Mucosa of descending colon (tissue), 3 donors: ENCODE measurements around the gene ASCL2. TPM values are rescaled to one million over a fixed set of nuclear protein-coding genes. Genes with fewer than 3 reads are reported as not detected.

Source experiments
- ATAC-seq: fragments of 200-7000 bp; cut with Tn5 transposase; one replicate; pipeline ENCODE4 v1.9.1; 2020; ENCODE audit warnings: mild to moderate bottlenecking, moderate library complexity
- DNase-seq, 3 donors: peaks; one replicate each; pipeline ENCODE4 v3.0.0-alpha.2; 2020
- H3K36me3 ChIP-seq: fragments of 200-600 bp; one replicate; pipeline ENCODE4 v1.8.0; 2021; ENCODE audit warnings: low read depth, mild to moderate bottlenecking
- H3K4me1 ChIP-seq: fragments of 200-600 bp; one replicate; pipeline ENCODE4 v1.8.0; 2021; ENCODE audit warnings: low read depth, mild to moderate bottlenecking
- H3K4me3 ChIP-seq: fragments of 200-600 bp; one replicate; pipeline ENCODE4 v1.8.0; 2021; ENCODE audit warnings: mild to moderate bottlenecking
- H3K9me3 ChIP-seq: fragments of 200-600 bp; one replicate; pipeline ENCODE4 v1.8.0; 2021; ENCODE audit warnings: mild to moderate bottlenecking
- CTCF ChIP-seq: fragments of 200-600 bp; IDR thresholded peaks from one replicate; pipeline ENCODE4 v1.8.0; 2022; ENCODE audit warnings: antibody characterized with exemption, mild to moderate bottlenecking
- intact Hi-C, 2 donors: fragments of 100-400 bp; cut with DNase I in 1 of 2; cut with micrococcal nuclease in 1 of 2; formaldehyde crosslinking; loops; one replicate each; pipeline versions ENCODE4 v1.11.0 to v1.11.1; 2022; cut with DNase I, micrococcal nuclease
- total RNA-seq, 3 donors: library from RNA; stranded (reverse); fragmentation: NEBNext Ultra II Directional in 2 of 3; extraction: Animal tissue kit (Norgen Biotek cat#: 25700) in 2 of 3; gene quantifications; one replicate each; pipeline versions ENCODE4 v1.2.1 to v1.2.4, GENCODE V29; 2021 to 2023
- donor health status: DM: no; HTN: no; CAD: no; lungs with moderate emphysema.
- donor health status: DM: no; HTN: no; CAD: no.
- donor health status: DM: no; HTN: yes; CAD: no.

Gene ASCL2
- total RNA-seq, 3 donors from 2014 or later: 2.6 to 8.4 (median 8.1) TPM

GRCh38 chr11:2273771-2274170, 3.4 kb upstream of the ASCL2 start:
- peak in 1 of 3 donors; percentile 0 for DNase-seq
- Histone ChIP-seq H3K9me3 (no peaks in the 10 kb centered on the region), H3K36me3 (no peaks in the 10 kb centered on the region), H3K4me1 (peaks cover 24% of the 10 kb centered on the region), H3K4me3 (no peak overlapping the region)
- intact Hi-C loops: no loop called here
- TF ChIP-seq CTCF: no peak
- no peak for ATAC-seq

- DNase-seq (peak in 1 of 3 donors; percentile 0), ATAC-seq (no peak)
- TF ChIP-seq CTCF: no peak
- no peaks in the 10 kb centered on the region for H3K9me3 ChIP-seq
- H3K4me1 ChIP-seq: peaks cover 28% of the 10 kb centered on the region
- H3K36me3 ChIP-seq: no peaks in the 10 kb centered on the region
- intact Hi-C loops: no loop called here
- H3K4me3 ChIP-seq: no peak overlapping the region
Measured at GRCh38 chr11:2273311-2273710, 2.9 kb upstream of the ASCL2 start.

- Histone ChIP-seq H3K4me1 (peaks cover 32% of the 10 kb centered on the region), H3K9me3 (no peaks in the 10 kb centered on the region), H3K4me3 (no peak overlapping the region), H3K36me3 (no peaks in the 10 kb centered on the region)
- DNase-seq: peak in 1 of 3 donors; percentile 5
- ATAC-seq: no peak
- intact Hi-C loops: no loop called here
- TF ChIP-seq CTCF: no peak
Measured at GRCh38 chr11:2272946-2273280, 2.5 kb upstream of the ASCL2 start.

GRCh38 chr11:2272228-2272945, 2.0 kb upstream of the ASCL2 start:
- no peak for ATAC-seq
- peaks cover 32% of the 10 kb centered on the region for H3K4me1 ChIP-seq
- no peaks in the 10 kb centered on the region for H3K9me3 ChIP-seq
- intact Hi-C loops: no loop called here
- no peaks in the 10 kb centered on the region for H3K36me3 ChIP-seq
- no peak for TF ChIP-seq CTCF
- H3K4me3 ChIP-seq: no peak overlapping the region
- peak in 2 of 3 donors; percentile 1 to 25 for DNase-seq

GRCh38 chr11:2271327-2272227, 1.2 kb upstream of the ASCL2 start:
- DNase-seq (peak in 1 of 3 donors; percentile 43), ATAC-seq (no peak)
- Histone ChIP-seq H3K4me3 (no peak overlapping the region), H3K36me3 (no peaks in the 10 kb centered on the region), H3K9me3 (no peaks in the 10 kb centered on the region), H3K4me1 (peaks cover 32% of the 10 kb centered on the region)
- intact Hi-C loops: no loop called here
- no peak for TF ChIP-seq CTCF
